ENCODE measurements around the gene TTBK1.

DNA sequence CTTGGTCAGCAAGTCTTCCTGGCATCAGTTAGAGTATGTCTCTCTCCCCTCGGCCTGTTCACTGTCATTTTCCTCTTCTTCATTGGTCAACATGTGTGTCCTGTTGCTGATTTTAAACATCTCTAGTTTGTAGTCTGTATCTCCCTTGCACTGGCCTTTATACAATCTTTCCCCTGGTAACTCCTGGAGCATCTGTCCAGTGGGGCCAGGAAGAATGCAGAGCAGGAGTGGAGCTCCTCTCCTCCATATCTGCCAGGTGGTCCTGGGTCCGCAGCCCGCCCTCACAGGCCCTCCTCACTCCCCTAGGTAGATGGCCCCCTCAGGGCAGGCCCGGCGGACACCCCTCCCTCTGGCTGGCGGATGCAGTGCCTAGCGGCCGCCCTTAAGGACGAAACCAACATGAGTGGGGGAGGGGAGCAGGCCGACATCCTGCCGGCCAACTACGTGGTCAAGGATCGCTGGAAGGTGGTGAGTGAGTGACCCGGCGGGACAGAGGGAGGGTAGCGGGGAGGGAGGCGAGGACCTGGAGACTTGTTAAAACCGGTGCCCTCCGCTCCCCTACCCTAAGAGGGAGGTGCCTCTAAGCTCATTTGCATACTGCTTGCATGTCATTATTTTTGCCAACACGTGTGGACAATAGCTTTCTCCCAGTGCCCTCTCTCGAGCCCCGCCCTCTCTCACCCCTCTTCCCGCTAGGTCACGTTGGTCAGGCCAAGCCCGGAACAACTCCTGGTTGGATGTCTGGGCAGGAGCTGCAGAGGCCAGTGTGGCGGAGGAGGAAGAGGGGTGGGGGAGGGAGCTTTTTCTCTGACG lies 3.2 kb downstream of the TTBK1 start:
- TF ChIP-seq CBX3 (IDR thresholded peaks at IDR 0.05; ENCODE audit: borderline replicate concordance, low read depth) (no peak), EZH2 (IDR thresholded peaks at IDR 0.05; ENCODE audit: borderline replicate concordance, control insufficient read depth, low read depth, low read length) (no peak), SIN3A (IDR thresholded peaks at IDR 0.05; ENCODE audit: low read depth, low read length) (0 out of 2 replicates have a peak, but pooled peaks have one; percentile 56), POLR2A (IDR thresholded peaks at IDR 0.05; ENCODE audit: low read depth, low read length) (no peak), BHLHE40 (IDR thresholded peaks at IDR 0.05; ENCODE audit: borderline replicate concordance in 1 of 2, low read depth in 2 of 2, low read length in 1 of 2) (peak in 1 of 2 experiments; percentile 10; a peak in 1 of 4 replicates), TCF3 (IDR thresholded peaks at IDR 0.05; ENCODE audit: borderline replicate concordance, insufficient read depth, low read depth, low read length) (no peak), EP300 (IDR thresholded peaks at IDR 0.05; ENCODE audit: borderline replicate concordance in 1 of 2, control insufficient read depth in 1 of 2, low read depth in 2 of 2, low read length in 2 of 2) (no peak), KDM1A (IDR thresholded peaks at IDR 0.05; ENCODE audit: borderline replicate concordance) (no peak)

Data from GM12878 (cell line).